Liver (tissue), 9 donors: ENCODE results near the gene WNT10A. TPM values are rescaled to one million over a fixed set of nuclear protein-coding genes. Genes with fewer than 3 reads are reported as not detected.

Experiments
- DNase-seq: peaks from one replicate; pipeline ENCODE4 v3.0.0-alpha.2; 2017; ENCODE audit warnings: low spot score
- H3K27ac ChIP-seq, 2 donors: one replicate each; pipeline ENCODE4 v1.7.0; 2013; ENCODE audit warnings: inconsistent platforms in 2 of 2, low read length in 2 of 2, control low read depth in 1 of 2, low read depth in 1 of 2, mild to moderate bottlenecking in 1 of 2
- H3K27me3 ChIP-seq, 4 donors: one replicate each; pipeline versions ENCODE4 v1.6.1 to v1.7.0; 2013; ENCODE audit warnings: low read length in 3 of 4, inconsistent platforms in 1 of 4, mild to moderate bottlenecking in 1 of 4, moderate library complexity in 1 of 4; ENCODE audit not compliant: control insufficient read depth in 4 of 4, insufficient read depth in 4 of 4
- H3K36me3 ChIP-seq, 4 donors: one replicate each; pipeline versions ENCODE4 v1.6.1 to v1.7.0; 2013; ENCODE audit warnings: low read length in 3 of 4, mild to moderate bottlenecking in 3 of 4, low read depth in 1 of 4, moderate library complexity in 1 of 4; ENCODE audit not compliant: control insufficient read depth in 4 of 4, insufficient read depth in 3 of 4
- H3K4me1 ChIP-seq, 4 donors: one replicate each; pipeline versions ENCODE4 v1.6.1 to v1.7.0; 2013; ENCODE audit warnings: low read length in 3 of 4, mild to moderate bottlenecking in 3 of 4, moderate library complexity in 1 of 4; ENCODE audit not compliant: control insufficient read depth in 4 of 4, insufficient read depth in 4 of 4
- H3K4me3 ChIP-seq, 3 donors: one replicate each; pipeline versions ENCODE4 v1.6.1 to v1.7.0; 2013; ENCODE audit warnings: low read length in 3 of 3, control low read depth in 1 of 3, low read depth in 1 of 3, mild to moderate bottlenecking in 1 of 3
- H3K9ac ChIP-seq, 2 donors: one replicate each; pipeline ENCODE4 v1.7.0; 2013; ENCODE audit warnings: low read length in 2 of 2, mild to moderate bottlenecking in 2 of 2, moderate library complexity in 2 of 2, control low read depth in 1 of 2, low read depth in 1 of 2
- H3K9me3 ChIP-seq, 4 donors: one replicate each; pipeline versions ENCODE4 v1.6.1 to v1.7.0; 2013; ENCODE audit warnings: low read length in 3 of 4; ENCODE audit not compliant: control insufficient read depth in 4 of 4
- CTCF ChIP-seq: fragments of 150-350 bp; IDR thresholded peaks from 2 replicates; pipeline ENCODE4 v1.5.1; 2017; ENCODE audit warnings: improper control_type of control experiment, low read depth, low read length; ENCODE audit not compliant: missing input control
- EGR1 ChIP-seq, 2 donors: IDR thresholded peaks; 2 replicates each; pipeline ENCODE4 v1.6.1; 2016 to 2018; ENCODE audit warnings: antibody characterized with exemption in 2 of 2, low read depth in 2 of 2
- FOXA1 ChIP-seq: IDR thresholded peaks from 2 replicates; pipeline ENCODE4 v1.6.1; 2016; ENCODE audit warnings: antibody characterized with exemption
- HNF4A ChIP-seq, 2 donors: conservative IDR thresholded peaks; 2 replicates each; pipeline ENCODE4 v1.6.1; 2016; ENCODE audit warnings: antibody characterized with exemption in 2 of 2, mild to moderate bottlenecking in 2 of 2
- NR2F2 ChIP-seq: IDR thresholded peaks from 2 replicates; pipeline ENCODE4 v1.6.1; 2016; ENCODE audit warnings: antibody characterized with exemption
- RAD21 ChIP-seq, 2 donors: IDR thresholded peaks; 2 replicates each; pipeline ENCODE4 v1.6.1; 2016; ENCODE audit warnings: antibody characterized with exemption in 2 of 2, mild to moderate bottlenecking in 2 of 2
- RXRA ChIP-seq, 2 donors: IDR thresholded peaks; 2 replicates each; pipeline ENCODE4 v1.6.1; 2017 to 2018; ENCODE audit warnings: antibody characterized with exemption in 2 of 2, mild to moderate bottlenecking in 1 of 2
- WGBS: extraction: QIAGEN DNeasy Blood & Tissue Kit; methylation state at CpG from one replicate; pipeline ENCODE4 v1.1.7; 2013; 5-methylcytosine and 5-hydroxymethylcytosine counted together
- polyA plus RNA-seq, 2 donors: library from polyadenylated mRNA; stranded (reverse) in 1 of 2; unstranded in 1 of 2; fragments of 200-250 nt in 1 of 2; fragments of >200 nt in 1 of 2; fragmentation: Nextera tagmentation in 1 of 2; extraction: Ambion mirVana in 1 of 2; gene quantifications; one replicate each; pipeline versions ENCODE4 v1.2.1 to v1.2.3, GENCODE V29; 2013 to 2015
- total RNA-seq, 2 donors: library from RNA; depleted of rRNA; stranded (reverse); fragments of >200 nt; gene quantifications; one replicate each; pipeline ENCODE4 v1.2.3, GENCODE V29; 2014
- donor health status: healthy.
- donor health status: healthy.
- donor health status: healthy.
- donor health status: healthy.
- donor health status: healthy.

Gene WNT10A
- total and polyA plus RNA-seq, 4 donors = 0.01 to 0.08 (median 0.05) TPM; not detected in 1

- H3K9me3 ChIP-seq = no peaks in the 10 kb centered on the region
- no peaks in the 10 kb centered on the region for H3K4me1 ChIP-seq
- no peak overlapping the region for H3K4me3 ChIP-seq
- 20% methylated on average over 16 of the region's 16 CpGs for WGBS
- H3K9ac ChIP-seq = no peak overlapping the region
- peak; percentile 66 for DNase-seq
- TF ChIP-seq CTCF (peak; percentile 72), NR2F2 (no peak), RAD21 (IDR thresholded peaks at IDR 0.05) (peak; percentile 77 to 85)
- no peak overlapping the region for H3K27ac ChIP-seq
- no peaks in the 10 kb centered on the region for H3K36me3 ChIP-seq
- H3K27me3 ChIP-seq = peaks cover 0 to 13% (median 5%) of the 10 kb centered on the region in 4 donors
Measured at GRCh38 chr2:218852911-218853667, 27.6 kb upstream of the WNT10A start.

- no peaks in the 10 kb centered on the region for H3K36me3 ChIP-seq
- DNase-seq = no peak
- no peaks in the 10 kb centered on the region for H3K9me3 ChIP-seq
- no peak overlapping the region for H3K9ac ChIP-seq
- no peaks in the 10 kb centered on the region for H3K4me1 ChIP-seq
- 42% methylated on average over 5 of the region's 5 CpGs for WGBS
- no peak overlapping the region for H3K4me3 ChIP-seq
- H3K27me3 ChIP-seq = peaks cover 0 to 17% (median 7%) of the 10 kb centered on the region in 4 donors
- no peak overlapping the region for H3K27ac ChIP-seq
- TF ChIP-seq EGR1 (IDR thresholded peaks at IDR 0.05; ENCODE audit: low read depth in 2 of 2) (no peak), CTCF (no peak), RXRA (IDR thresholded peaks at IDR 0.05) (no peak), FOXA1 (no peak)
Measured at GRCh38 chr2:218853766-218854165, 26.9 kb upstream of the WNT10A start.

- 42% methylated on average over 5 of the region's 5 CpGs for WGBS
- TF ChIP-seq HNF4A (conservative IDR thresholded peaks at IDR 0.05) (no peak), NR2F2 (no peak), CTCF (no peak)
- no peak overlapping the region for H3K9ac ChIP-seq
- DNase-seq = no peak
- no peaks in the 10 kb centered on the region for H3K36me3 ChIP-seq
- H3K9me3 ChIP-seq = no peaks in the 10 kb centered on the region
- H3K27me3 ChIP-seq = peaks cover 2 to 17% (median 7%) of the 10 kb centered on the region in 4 donors
- peaks cover 0 to 8% (median 2%) of the 10 kb centered on the region in 4 donors for H3K4me1 ChIP-seq
- no peak overlapping the region for H3K4me3 ChIP-seq
- H3K27ac ChIP-seq = no peak overlapping the region
Measured at GRCh38 chr2:218854860-218855259, 25.8 kb upstream of the WNT10A start.
